B cell (primary cell): ENCODE measurements around the gene SMTNL1. TPM values are rescaled to one million over a fixed set of nuclear protein-coding genes. Genes with fewer than 3 reads are reported as not detected.
A peak's percentile ranks its signal among the peaks of the same experiment; 100 is the strongest.

ENCODE experiments used
- ATAC-seq: fragments of 200-7000 bp; cut with Tn5 transposase; one replicate; pipeline ENCODE4 v1.10.0; 2021; ENCODE audit warnings: low read depth, mild to moderate bottlenecking, moderate number of reproducible peaks, moderate library complexity
- CTCF ChIA-PET: fragments of 350-600 bp; sonication (Branson Sonifier 250); formaldehyde crosslinking; loops from one replicate; lab custom pipeline; 2021; ENCODE audit warnings: antibody characterized with exemption, inconsistent platforms; lab: Charles Lee
- POLR2A ChIA-PET: fragments of 350-600 bp; sonication (Branson Sonifier 250); formaldehyde crosslinking; loops from one replicate; lab custom pipeline; 2021; ENCODE audit warnings: antibody characterized with exemption; lab: Charles Lee
- DNase-seq: peaks from one replicate; pipeline ENCODE4 v3.0.0; 2013
- H2AFZ ChIP-seq: 2 replicates; pipeline ENCODE4 v1.6.1; 2012; ENCODE audit warnings: mild to moderate bottlenecking, low read depth, low read length; ENCODE audit not compliant: insufficient read depth, poor library complexity, severe bottlenecking
- H3K27ac ChIP-seq, 2 donors: 1 replicate in 1 of 2; 2 replicates in 1 of 2; pipeline ENCODE4 v1.5.1; 2012 to 2013; ENCODE audit warnings: low read length in 2 of 2, mild to moderate bottlenecking in 2 of 2, moderate library complexity in 1 of 2
- H3K27me3 ChIP-seq, 4 experiments: fragments of 200-600 bp in 1 of 4; sonication (generic) in 1 of 4; replicated peaks in 1 of 4; 1 replicate in 2 of 4; 2 replicates in 2 of 4; pipeline versions ENCODE4 v1.6.1 to v1.7.0; 2013 to 2016; ENCODE audit warnings: low read length in 3 of 4, mild to moderate bottlenecking in 2 of 4, mixed read lengths in 1 of 4, moderate library complexity in 1 of 4; ENCODE audit not compliant: insufficient read depth in 4 of 4, control insufficient read depth in 3 of 4; ENCODE audit errors: control extremely low read depth in 1 of 4
- H3K36me3 ChIP-seq, 2 experiments: replicated peaks in 1 of 2; 1 replicate in 1 of 2; 2 replicates in 1 of 2; pipeline versions ENCODE4 v1.6.1 to v1.7.1; 2013; ENCODE audit warnings: low read length in 1 of 2; ENCODE audit not compliant: insufficient read depth in 2 of 2, control insufficient read depth in 1 of 2; ENCODE audit errors: control extremely low read depth in 1 of 2, extremely low read depth in 1 of 2
- H3K4me1 ChIP-seq, 2 donors: fragments of 200-600 bp in 1 of 2; sonication (generic) in 1 of 2; 1 replicate in 1 of 2; 2 replicates in 1 of 2; pipeline versions ENCODE4 v1.5.1 to v1.6.1; 2013 to 2017; ENCODE audit warnings: low read length in 2 of 2; ENCODE audit not compliant: control insufficient read depth in 2 of 2, insufficient read depth in 2 of 2
- H3K4me2 ChIP-seq: replicated peaks from 2 replicates; pipeline ENCODE3; 2012; ENCODE audit warnings: mild to moderate bottlenecking, low read depth, low read length; ENCODE audit not compliant: poor library complexity, severe bottlenecking
- H3K4me3 ChIP-seq, 5 experiments: fragments of 200-600 bp in 1 of 5; sonication (generic) in 1 of 5; 1 replicate in 3 of 5; 2 replicates in 2 of 5; pipeline versions ENCODE4 v1.5.1 to v1.7.0; 2011 to 2016; ENCODE audit warnings: low read length in 4 of 5, mild to moderate bottlenecking in 4 of 5, low read depth in 2 of 5, control low read depth in 1 of 5, moderate library complexity in 1 of 5; ENCODE audit not compliant: insufficient read depth in 1 of 5; ENCODE audit errors: control extremely low read depth in 1 of 5, extremely low read depth in 1 of 5
- H3K79me2 ChIP-seq: fragments of 200-600 bp; sonication (generic); one replicate; pipeline ENCODE4 v1.6.0; 2016; ENCODE audit warnings: low read length; ENCODE audit not compliant: control insufficient read depth, insufficient read depth
- H3K9ac ChIP-seq: fragments of 200-600 bp; sonication (generic); 2 replicates; pipeline ENCODE4 v1.6.1; 2017; ENCODE audit warnings: mild to moderate bottlenecking, low read length, moderate library complexity
- H3K9me3 ChIP-seq, 3 donors: one replicate each; pipeline versions ENCODE4 v1.6.1 to v1.7.1; 2013; ENCODE audit warnings: low read length in 2 of 3; ENCODE audit not compliant: control insufficient read depth in 2 of 3, insufficient read depth in 1 of 3; ENCODE audit errors: control extremely low read depth in 1 of 3
- H4K20me1 ChIP-seq: 2 replicates; pipeline ENCODE4 v1.6.0; 2012; ENCODE audit warnings: mild to moderate bottlenecking, low read length; ENCODE audit not compliant: insufficient read depth, control insufficient read depth, poor library complexity, severe bottlenecking
- H3K27ac Mint-ChIP-seq: one replicate; pipeline ENCODE4 v1.8.0; 2021; ENCODE audit warnings: mixed read lengths
- H3K27me3 Mint-ChIP-seq: one replicate; pipeline ENCODE4 v1.8.0; 2021; ENCODE audit warnings: mixed read lengths
- H3K4me1 Mint-ChIP-seq: one replicate; pipeline ENCODE4 v1.8.0; 2021; ENCODE audit warnings: mixed read lengths
- H3K4me3 Mint-ChIP-seq: one replicate; pipeline ENCODE4 v1.8.0; 2021; ENCODE audit warnings: mixed read lengths
- H3K9me3 Mint-ChIP-seq: one replicate; pipeline ENCODE4 v1.8.0; 2022; ENCODE audit warnings: mixed read lengths; ENCODE audit not compliant: insufficient read depth
- CTCF ChIP-seq: fragments of 200-600 bp; IDR thresholded peaks from one replicate; pipeline ENCODE4 v1.8.0; 2022; ENCODE audit warnings: antibody characterized with exemption, mild to moderate bottlenecking
- EZH2 ChIP-seq: IDR thresholded peaks from 2 replicates; pipeline ENCODE4 v1.6.1; 2012; ENCODE audit warnings: borderline replicate concordance, low read depth, mild to moderate bottlenecking, moderate library complexity, low read length; ENCODE audit not compliant: insufficient read depth, poor library complexity, severe bottlenecking
- WGBS: methylation state at CpG from one replicate; pipeline ENCODE4 v1.1.5; 2013; ENCODE audit warnings: missing lambda C conversion rate; ENCODE audit not compliant: insufficient coverage; 5-methylcytosine and 5-hydroxymethylcytosine counted together
- intact Hi-C: fragments of 100-400 bp; cut with micrococcal nuclease; formaldehyde crosslinking; loops from one replicate; pipeline ENCODE4 v1.10.0; 2022
- polyA plus RNA-seq: library from polyadenylated mRNA; depleted of rRNA; stranded (reverse); fragments of >200 nt; gene quantifications from 2 replicates; pipeline ENCODE4 v1.2.3, GENCODE V29; 2012
- total RNA-seq, 2 donors: library from RNA; stranded (reverse); fragments of 120-200 nt in 1 of 2; gene quantifications; 1 replicate in 1 of 2; 2 replicates in 1 of 2; pipeline versions ENCODE4 v1.2.3 to v1.2.4, GENCODE V29; 2013 to 2022

The SMTNL1 gene
- total and polyA plus RNA-seq, 2 donors (not counting 1 experiment from before 2014, with no cell fraction given): not detected

GRCh38 chr11:57529012-57529411, 8.4 kb upstream of the SMTNL1 start:
- no peaks in the 10 kb centered on the region for H3K9me3 ChIP-seq
- ChIA-PET POLR2A (interaction anchor here (0.6 kb wide), 1 partner anchor 69 kb away, joined by 4 read pairs; no protein-coding TSS in a partner anchor), CTCF (interaction anchor here (1.0 to 11.8 kb wide), 8 partner anchors 13 to 203 kb away, joined by 3 to 355 read pairs (median 41); partner anchors contain the start of genes RTN4RL2 and SLC43A1)
- H3K4me3 ChIP-seq: no peak overlapping the region
- Mint-ChIP-seq H3K4me3 (peak overlapping the region; percentile 37), H3K4me1 (peaks cover 24% of the 10 kb centered on the region), H3K27me3 (no peaks in the 10 kb centered on the region), H3K9me3 (no peaks in the 10 kb centered on the region), H3K27ac (no peak overlapping the region)
- peaks cover 13 to 17% of the 10 kb centered on the region in 2 donors for H3K4me1 ChIP-seq
- TF ChIP-seq CTCF (no peak), EZH2 (no peak)
- no peak for ATAC-seq
- H3K79me2 ChIP-seq: peaks cover 12% of the 10 kb centered on the region
- no peaks in the 10 kb centered on the region for H4K20me1 ChIP-seq
- H2AFZ ChIP-seq: no peak overlapping the region
- no peak overlapping the region for H3K9ac ChIP-seq
- intact Hi-C loops: no loop called here
- no peaks in the 10 kb centered on the region for H3K27me3 ChIP-seq
- H3K36me3 ChIP-seq: peaks cover 0 to 12% of the 10 kb centered on the region in 2 experiments
- no peak overlapping the region for H3K27ac ChIP-seq
- DNase-seq: no peak
- H3K4me2 ChIP-seq: no peak overlapping the region

GRCh38 chr11:57530215-57530595, 7.2 kb upstream of the SMTNL1 start:
- H3K9ac ChIP-seq: peak overlapping the region; percentile 74
- TF ChIP-seq CTCF: no peak
- TF ChIP-seq EZH2: no peak
- Mint-ChIP-seq H3K9me3 (no peaks in the 10 kb centered on the region), H3K27me3 (no peaks in the 10 kb centered on the region), H3K4me3 (peak overlapping the region; percentile 94), H3K27ac (peak overlapping the region; percentile 95), H3K4me1 (peaks cover 24% of the 10 kb centered on the region)
- H3K4me3 ChIP-seq: peak overlapping the region; percentile 70 to 94 (median 87)
- peak overlapping the region; percentile 67 to 91 for H3K27ac ChIP-seq
- CTCF ChIA-PET: interaction anchor here (0.6 to 11.8 kb wide), 8 partner anchors 14 to 184 kb away, joined by 3 to 355 read pairs (median 26); partner anchors contain the start of genes RTN4RL2 and SLC43A1
- DNase-seq (no peak), ATAC-seq (no peak)
- peaks cover 13 to 17% of the 10 kb centered on the region in 2 donors for H3K4me1 ChIP-seq
- H2AFZ ChIP-seq: peak overlapping the region; percentile 77
- H3K4me2 ChIP-seq: peak overlapping the region; percentile 89
- H3K27me3 ChIP-seq: no peaks in the 10 kb centered on the region
- peaks cover 12% of the 10 kb centered on the region for H3K79me2 ChIP-seq
- H3K36me3 ChIP-seq: peaks cover 0 to 12% of the 10 kb centered on the region in 2 experiments
- 3% methylated on average over 17 of the region's 17 CpGs for WGBS
- intact Hi-C loops: loop anchor here (1.0 to 5.0 kb wide), 9 partner anchors 15 to 1049 kb away; partner anchors contain the start of genes CLP1, SELENOH, SLC43A1 and SLC43A3
- no peaks in the 10 kb centered on the region for H3K9me3 ChIP-seq
- POLR2A ChIA-PET: interaction anchor here (0.6 kb wide), 1 partner anchor 142 kb away, joined by 3 read pairs; no protein-coding TSS in a partner anchor
- no peaks in the 10 kb centered on the region for H4K20me1 ChIP-seq
